NCI-H2081 treated with DMSO at 0.1 percent for 48 hours (cell line): Measurements from ENCODE around the gene NTM.

Source experiments
- DNase-seq: peaks from one replicate; lab custom pipeline; 2025; lab: John Stamatoyannopoulos, UW

Gene NTM

GRCh38 chr11:131549770-131550169, 179.4 kb downstream of the NTM start:
- DNase-seq = no peak

DNA sequence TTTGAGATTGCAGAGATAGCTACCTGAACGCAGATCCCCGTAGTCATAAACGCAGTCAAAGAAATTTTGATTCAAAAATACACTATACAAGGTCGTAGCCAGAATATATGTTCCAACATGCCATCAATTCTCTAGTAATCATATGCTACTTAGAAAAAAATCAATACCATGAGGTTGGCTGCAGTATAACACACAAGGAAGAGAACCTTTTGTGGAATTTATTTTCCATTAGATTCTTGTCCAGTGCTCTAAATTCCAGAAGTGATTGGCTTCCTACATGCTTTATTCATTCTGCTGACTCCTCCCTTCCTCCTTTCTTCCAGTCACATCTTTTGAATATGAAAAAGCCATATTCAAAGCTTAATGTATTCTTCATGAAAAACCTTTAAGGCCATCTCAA, 189.9 kb downstream of the NTM start:
- no peak for DNase-seq

GRCh38 chr11:131561501-131561900, 191.1 kb downstream of the NTM start:
- DNase-seq = no peak

DNA sequence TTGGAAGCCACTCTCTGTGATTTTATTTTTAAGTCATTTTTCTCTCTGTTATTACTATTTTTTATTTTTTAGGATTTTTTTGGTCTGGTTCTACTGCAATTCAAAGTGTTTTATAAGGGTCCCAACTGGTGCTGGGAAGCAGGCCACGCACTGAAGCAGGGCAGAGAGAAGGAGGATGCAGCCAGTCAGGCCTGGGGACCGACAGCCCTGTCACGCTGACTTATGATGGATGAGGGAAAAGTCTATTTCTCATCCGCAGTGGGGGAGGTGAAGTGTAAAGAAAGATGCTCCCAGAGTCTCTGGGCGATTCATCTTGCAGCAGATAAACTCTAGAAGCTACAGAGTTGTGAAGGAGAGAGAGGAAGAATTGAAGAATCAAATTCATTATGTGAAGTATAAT, 191.6 kb downstream of the NTM start:
- DNase-seq = no peak

GRCh38 chr11:131568318-131568717, 197.9 kb downstream of the NTM start:
- DNase-seq = no peak

GRCh38 chr11:131571571-131571970, 201.2 kb downstream of the NTM start:
- no peak for DNase-seq

GRCh38 chr11:131572423-131572822, 202.0 kb downstream of the NTM start:
- DNase-seq = no peak

GRCh38 chr11:131579932-131580387, 209.5 kb downstream of the NTM start:
- DNase-seq = no peak

- no peak for DNase-seq
These were observed 210.1 kb downstream of the NTM start for GRCh38 chr11:131580476-131580875.

GRCh38 chr11:131581046-131581445, 210.6 kb downstream of the NTM start:
- DNase-seq = no peak

DNA sequence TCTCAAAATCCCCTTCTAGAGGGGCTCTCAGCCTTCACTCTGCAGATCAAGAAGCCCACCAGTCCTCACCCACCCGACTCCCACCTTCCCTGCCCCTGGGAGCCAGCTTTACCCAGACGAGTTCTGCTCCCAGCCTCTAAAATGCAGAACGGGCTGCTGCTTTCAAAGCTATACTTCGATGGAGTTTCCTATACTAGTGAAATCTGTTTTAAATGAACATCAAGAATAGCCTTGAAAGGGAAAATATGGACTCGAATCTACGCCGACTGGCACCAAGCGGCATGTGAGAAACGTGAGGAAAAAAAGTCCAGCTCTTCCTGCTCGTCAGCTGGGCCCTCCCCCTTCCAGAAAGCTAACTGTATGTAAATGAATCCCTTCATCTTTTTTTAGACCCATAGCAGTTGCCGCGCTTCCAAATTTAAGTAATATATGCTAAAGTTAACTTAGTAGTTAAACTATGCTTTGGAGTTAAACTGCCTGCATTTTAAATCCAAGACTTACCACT, 211.7 kb downstream of the NTM start:
- DNase-seq = no peak

GRCh38 chr11:131583421-131583820, 213.0 kb downstream of the NTM start:
- DNase-seq = no peak

GRCh38 chr11:131583938-131584337, 213.5 kb downstream of the NTM start:
- no peak for DNase-seq

DNA sequence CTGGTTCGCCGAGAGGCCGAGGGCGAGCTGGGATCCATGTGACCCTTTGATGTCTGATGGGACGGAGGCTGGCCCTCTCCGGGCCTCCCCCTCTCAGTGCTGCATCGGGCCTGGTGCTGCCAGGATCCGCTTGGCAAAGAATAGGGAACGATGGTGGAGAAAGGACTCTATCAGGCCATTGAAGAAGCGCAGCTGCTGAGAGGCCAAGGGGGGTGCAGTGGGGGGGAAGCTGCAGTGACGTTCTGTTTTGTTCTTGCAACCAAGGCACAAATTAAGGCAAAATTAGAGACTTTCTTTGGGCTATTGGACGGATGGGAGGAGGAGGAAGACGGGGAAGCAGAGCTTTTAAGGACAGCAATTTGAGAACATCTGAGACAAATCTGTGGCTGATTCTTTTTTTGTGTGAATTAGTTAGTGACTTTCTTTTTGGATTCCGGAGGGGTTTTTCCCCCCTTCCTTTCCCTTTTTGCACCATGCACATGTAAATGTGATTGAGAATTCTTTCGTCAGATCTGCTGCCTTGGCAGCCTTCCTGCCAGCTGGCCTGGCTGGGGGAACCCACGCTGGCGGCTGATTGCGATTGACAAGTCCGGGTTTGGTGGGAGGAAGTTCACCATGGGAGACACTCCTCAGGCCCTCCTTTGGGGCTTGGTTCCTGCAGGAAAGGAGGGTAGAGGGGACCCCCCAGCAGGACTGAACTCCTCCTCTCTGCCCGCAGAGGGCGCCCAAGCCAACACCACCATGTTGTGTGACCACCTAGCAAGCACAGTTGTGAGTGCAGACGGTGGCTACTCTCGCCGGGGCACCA, 214.6 kb downstream of the NTM start:
- no peak for DNase-seq

DNA sequence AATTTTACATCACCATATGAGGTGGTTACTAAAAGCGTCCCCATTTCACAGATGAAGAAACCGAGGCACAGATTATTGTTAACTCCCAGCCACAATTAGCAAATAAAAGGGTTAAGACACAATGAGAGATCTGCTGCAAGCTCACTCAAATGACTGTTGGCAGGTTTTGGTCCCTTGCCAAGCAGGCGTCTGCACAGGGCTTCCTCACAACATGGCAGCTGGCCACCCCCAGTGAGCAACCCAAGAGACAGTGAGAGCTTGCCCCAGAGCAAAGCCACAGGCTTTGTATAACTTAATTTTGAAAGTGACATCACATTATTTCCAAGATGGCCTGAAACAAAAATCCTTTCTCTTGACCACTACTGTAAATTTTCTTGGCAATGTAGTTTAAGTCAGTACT, 217.6 kb downstream of the NTM start:
- DNase-seq = no peak

GRCh38 chr11:131591051-131591461, 220.6 kb downstream of the NTM start:
- no peak for DNase-seq

GRCh38 chr11:131592152-131592551, 221.7 kb downstream of the NTM start:
- no peak for DNase-seq

GRCh38 chr11:131592734-131593133, 222.3 kb downstream of the NTM start:
- DNase-seq = no peak

DNA sequence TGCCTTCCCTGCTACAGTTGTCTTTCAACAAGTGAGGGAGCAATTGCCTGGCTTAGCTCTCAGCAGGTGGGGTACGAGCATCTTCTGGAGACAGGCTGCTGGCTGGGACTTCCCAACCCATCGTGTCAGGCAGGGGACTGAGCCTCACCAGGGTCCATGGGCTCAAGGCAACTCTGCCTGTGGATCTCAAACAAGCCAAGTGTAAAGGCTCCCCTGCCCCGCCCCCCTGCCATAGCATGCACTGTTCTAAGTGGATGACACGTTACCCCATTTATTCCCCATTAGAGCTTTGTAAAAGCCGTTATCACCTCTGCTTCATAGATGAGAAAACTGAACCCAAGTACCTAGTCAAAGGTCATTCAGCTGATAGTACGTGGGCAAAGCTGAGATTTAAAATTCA, 222.9 kb downstream of the NTM start:
- no peak for DNase-seq

- DNase-seq = no peak
These were observed 225.4 kb downstream of the NTM start for GRCh38 chr11:131595797-131596196.

DNA sequence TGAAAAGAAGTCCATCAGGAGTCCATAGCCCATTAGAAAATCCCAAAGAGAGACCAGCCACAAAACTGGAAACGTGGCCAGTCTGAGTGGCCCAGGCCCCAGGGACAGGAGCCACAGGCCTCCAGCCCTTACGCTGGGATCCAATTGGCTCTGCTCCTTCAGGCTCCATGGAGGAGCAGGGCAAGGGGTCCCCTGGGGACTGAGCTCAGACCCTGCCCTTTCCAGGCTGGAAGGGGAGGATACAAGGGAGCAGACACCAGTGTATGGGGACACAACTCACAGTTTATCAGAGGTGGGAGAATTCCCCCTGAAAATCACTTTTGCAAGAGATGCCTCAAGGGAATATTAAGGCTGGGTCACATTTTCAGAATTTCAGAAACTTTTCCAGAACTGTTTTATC, 227.5 kb downstream of the NTM start:
- DNase-seq = no peak

DNA sequence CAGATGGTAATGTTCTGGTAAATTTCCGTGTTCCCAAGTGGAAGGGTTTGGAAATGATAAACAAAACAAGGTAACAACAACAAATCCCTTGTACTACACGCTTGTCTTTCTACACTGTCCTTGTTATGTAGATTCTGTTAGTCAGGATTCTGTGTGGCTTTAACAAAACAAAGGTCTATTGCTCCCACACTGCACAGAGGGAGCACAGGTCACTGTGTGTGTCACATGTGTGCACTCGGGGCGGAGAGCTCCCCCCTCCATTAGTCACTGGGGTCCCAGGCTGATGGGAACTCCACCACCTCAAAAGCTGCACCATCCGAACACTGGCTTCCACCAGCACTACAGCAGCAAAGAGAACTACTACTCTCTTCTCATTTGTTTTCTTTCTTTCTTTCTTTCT, 227.9 kb downstream of the NTM start:
- DNase-seq = no peak

DNA sequence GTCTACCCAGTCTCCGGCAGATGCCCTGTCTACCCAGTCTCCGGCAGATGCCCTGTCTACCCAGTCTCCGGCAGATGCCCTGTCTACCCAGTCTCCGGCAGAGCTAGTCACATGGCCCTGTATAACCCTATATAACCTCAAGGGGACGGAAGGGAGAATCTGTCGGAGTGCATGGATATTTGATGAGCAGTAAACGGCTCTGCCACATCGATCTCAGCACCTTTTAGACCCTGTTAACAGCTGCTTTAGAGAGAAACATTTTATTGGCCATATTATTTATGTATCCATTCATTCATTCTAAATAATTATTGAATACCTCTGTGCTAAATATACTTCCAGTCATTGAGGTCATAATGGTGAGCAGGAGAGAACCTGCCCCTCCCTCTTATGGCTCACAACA, 228.9 kb downstream of the NTM start:
- no peak for DNase-seq

GRCh38 chr11:131600628-131601027, 230.2 kb downstream of the NTM start:
- no peak for DNase-seq
